TTC549 (cell line): ENCODE results near the gene AARS2.

Source experiments
- FAIRE-seq: peaks from 2 replicates; lab custom pipeline; 2012; peaks lifted over from hg19 to GRCh38; lab: Jason Lieb, UNC

Gene AARS2

GRCh38 chr6:44275749-44276648 lies 37.1 kb downstream of the AARS2 start:
- no peak for FAIRE-seq

- no peak for FAIRE-seq
Measured at GRCh38 chr6:44275271-44275748, 37.8 kb downstream of the AARS2 start.

GRCh38 chr6:44273617-44274016 lies 39.5 kb downstream of the AARS2 start:
- FAIRE-seq, result no peak

GRCh38 chr6:44272999-44273566 lies 40.1 kb downstream of the AARS2 start:
- FAIRE-seq, result no peak

DNA sequence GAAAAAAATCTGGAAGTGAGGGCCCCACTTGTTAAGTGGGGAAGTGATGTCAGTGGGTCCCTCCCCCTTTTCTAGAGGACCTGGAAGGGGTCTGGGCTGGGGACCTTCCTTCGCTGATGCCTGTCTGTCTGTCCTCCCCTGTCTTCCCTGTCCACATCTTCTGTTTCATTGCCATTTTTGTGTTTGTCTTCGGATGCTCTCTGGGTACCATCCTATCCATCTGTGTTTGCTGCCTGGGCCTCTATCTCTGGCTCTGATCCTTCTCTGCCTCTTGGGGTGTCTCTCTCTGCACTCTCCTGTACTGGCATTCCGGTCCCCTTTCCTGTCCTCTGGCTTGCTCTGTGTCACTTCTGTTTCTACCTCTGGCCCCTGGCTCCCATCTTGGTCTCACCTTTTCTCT lies 40.6 kb downstream of the AARS2 start:
- FAIRE-seq, result no peak

GRCh38 chr6:44271914-44272313 lies 41.2 kb downstream of the AARS2 start:
- no peak for FAIRE-seq

DNA sequence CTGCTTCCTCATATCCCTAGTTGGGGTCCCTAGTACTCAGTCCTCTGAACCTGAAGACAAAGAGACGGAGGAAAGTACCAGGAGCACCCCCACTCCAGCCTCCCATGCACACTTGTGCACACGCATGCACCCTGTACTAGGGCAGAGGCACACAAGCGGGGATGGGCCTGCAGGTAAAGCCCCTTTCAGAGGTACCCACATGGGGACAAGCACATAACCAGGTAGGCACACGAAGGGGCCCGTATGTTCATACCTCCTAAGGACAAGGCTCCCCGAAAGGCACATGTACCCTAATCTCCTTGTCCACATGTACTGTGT lies 41.8 kb downstream of the AARS2 start:
- FAIRE-seq, result no peak

DNA sequence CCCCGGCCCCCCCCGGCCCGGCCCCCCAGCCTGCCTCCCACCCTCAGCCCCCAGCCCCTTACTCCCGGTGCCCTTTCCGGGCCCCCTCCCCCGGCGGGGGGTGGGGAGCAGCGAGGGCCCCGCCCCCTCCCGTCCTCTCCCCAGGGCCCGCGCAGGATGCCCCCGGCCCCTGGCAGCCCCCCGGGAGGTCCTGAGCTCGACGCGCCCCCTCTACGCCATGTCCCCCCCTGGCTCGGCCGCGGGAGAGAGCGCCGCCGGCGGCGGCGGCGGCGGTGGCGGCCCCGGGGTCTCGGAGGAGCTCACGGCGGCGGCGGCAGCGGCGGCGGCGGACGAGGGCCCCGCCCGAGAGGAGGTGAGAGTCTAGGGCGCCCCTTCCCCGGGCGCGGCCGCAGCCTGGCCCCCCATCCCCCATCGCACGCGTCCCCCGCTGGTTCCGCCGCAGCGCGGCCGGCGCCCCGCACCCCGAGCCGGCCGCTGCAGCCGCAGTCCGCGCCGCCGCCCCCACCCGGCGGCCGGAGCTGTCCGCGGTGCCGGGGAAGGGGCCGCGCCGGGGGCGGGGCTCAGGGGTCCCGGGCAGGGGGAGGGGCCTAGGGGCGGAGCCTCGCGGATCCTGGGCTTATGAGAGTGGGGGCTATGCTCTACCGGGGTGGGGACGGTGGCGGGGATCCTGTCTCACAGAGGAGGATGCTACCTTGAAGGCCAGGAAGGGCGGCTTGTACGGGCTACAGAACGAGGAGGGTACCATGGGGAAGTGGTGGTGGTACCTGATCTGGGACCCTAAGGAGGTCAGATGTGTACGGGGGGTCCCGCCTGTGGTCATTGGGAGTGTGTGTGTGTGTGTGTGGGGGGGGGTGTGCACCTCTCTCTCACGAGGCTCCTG lies 42.4 kb downstream of the AARS2 start:
- FAIRE-seq, result no peak

DNA sequence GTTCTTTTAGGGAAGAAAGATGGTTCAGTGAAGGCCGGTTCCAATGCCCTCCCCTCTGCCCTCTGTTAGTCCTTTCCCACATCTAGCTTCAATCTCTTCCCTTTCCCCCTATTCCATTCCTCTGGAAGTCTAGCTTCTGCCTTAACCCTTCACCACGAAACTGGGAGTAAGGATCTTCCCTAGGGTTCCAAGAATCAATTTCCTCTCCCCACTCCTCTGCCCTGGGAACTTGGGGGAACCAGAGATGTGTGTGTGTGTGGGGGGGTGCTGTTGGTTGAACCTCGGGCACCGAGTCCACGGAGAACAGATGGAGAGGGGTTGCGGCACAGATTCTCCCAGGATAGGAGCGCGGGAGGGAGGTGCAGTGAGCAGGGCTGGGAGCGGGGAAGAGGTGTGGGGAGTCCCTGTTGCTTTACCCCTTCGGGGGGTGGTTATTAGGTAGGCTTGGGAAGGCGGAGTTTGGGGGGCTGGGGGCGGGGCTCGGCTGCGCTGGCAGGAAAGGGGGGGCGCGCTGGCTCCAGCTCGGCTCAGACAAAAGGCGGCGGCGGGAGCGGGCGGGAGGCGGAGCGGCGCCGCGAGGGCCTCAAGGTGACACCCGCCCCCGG lies 43.1 kb downstream of the AARS2 start, which contains the start of gene TMEM151B:
TMEM151B (plus strand) TSS at position 530 of the 605 bp plus-strand sequence. CDS start 293 bp downstream, outside the sequence.
- FAIRE-seq, result no peak

DNA sequence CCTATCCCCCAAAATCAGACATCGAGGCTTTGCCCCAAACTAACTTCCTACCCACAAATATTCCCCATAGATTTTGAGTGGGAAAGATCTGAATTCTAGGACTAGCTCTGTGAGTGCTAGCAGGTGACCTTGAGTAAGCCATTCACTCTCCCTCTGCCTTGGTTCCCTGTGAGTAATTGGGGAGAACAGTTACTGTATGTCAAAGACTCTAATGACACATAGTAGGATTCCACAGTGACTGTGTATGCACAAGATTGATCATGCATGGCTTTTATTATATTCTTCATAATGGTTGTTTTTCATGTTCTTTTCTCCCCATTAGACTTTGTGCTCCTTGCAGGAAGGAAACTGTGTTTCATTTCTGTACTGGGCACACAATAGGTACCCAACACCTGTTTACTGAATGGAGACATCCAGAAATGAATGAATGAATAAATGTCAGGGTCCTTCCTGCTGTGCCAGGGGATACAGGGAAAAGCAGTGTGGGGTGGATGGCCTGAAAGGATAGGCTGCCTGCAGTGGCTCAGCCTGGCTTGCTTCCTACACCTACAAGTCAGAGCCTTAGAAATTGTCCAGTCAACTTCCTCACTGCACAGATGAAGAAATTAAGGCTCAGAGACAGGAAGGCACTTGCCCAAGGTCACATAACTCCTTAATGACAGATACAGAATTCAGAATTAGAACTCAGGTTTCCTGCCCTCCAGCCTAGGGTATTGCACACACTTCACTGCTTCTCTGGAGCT lies 43.8 kb downstream of the AARS2 start:
- FAIRE-seq, result no peak

DNA sequence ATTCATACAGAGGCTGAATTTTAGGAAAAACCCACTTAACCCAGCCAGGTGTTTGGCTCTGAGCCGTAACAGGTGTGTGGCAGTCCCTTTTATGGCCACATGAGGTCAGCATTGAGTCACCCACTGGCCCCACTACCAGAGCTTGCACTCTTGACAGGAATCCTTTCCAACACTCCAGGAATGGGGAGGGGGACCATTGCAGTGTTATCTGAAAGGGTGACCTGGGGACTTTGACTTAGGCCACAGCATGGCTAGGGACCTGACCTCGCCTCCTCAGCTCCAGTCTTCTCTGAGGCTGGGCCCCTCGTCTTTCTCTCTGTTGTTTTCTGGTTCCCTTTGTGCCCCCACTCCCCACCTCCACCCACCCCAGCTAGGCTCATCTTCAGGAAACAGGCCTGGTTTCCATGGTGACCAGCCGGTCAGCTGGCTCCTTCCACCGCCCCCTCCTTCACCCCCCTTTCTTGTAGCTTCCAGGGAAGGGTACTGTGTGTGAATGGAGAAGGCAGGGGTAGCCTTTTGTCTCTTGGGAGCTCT lies 45.0 kb downstream of the AARS2 start:
- FAIRE-seq, result no peak

DNA sequence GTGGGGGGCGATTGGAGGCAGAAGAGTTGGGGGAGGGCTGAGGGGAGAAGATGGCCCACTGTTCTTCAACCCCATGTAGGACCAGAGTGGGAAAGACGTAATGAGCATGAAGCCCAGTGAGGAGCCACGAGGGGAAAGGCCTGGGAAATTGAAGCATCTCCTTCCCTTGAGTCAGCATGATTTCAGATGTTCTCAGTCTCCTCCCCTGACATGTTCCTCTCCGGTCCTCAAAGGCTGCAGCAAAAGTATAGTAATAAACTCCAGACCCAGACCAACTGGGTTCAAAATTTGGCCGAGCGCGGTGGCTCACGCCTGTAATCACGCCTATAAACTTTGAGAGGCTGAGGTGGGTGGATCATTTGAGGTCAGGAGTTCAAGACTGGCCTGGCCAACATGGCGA lies 45.9 kb downstream of the AARS2 start:
- FAIRE-seq, result no peak

- FAIRE-seq, result no peak
Measured at GRCh38 chr6:44266347-44266746, 46.8 kb downstream of the AARS2 start.

- no peak for FAIRE-seq
Measured at GRCh38 chr6:44265722-44266233, 47.4 kb downstream of the AARS2 start.

GRCh38 chr6:44265007-44265721 lies 48.0 kb downstream of the AARS2 start, which contains the start of gene NFKBIE:
NFKBIE (minus strand) TSS chr6:44265551; CDS start chr6:44265346, 205 bp downstream.
- FAIRE-seq, result no peak

- FAIRE-seq, result no peak
Measured at GRCh38 chr6:44264154-44265006, 48.8 kb downstream of the AARS2 start.

DNA sequence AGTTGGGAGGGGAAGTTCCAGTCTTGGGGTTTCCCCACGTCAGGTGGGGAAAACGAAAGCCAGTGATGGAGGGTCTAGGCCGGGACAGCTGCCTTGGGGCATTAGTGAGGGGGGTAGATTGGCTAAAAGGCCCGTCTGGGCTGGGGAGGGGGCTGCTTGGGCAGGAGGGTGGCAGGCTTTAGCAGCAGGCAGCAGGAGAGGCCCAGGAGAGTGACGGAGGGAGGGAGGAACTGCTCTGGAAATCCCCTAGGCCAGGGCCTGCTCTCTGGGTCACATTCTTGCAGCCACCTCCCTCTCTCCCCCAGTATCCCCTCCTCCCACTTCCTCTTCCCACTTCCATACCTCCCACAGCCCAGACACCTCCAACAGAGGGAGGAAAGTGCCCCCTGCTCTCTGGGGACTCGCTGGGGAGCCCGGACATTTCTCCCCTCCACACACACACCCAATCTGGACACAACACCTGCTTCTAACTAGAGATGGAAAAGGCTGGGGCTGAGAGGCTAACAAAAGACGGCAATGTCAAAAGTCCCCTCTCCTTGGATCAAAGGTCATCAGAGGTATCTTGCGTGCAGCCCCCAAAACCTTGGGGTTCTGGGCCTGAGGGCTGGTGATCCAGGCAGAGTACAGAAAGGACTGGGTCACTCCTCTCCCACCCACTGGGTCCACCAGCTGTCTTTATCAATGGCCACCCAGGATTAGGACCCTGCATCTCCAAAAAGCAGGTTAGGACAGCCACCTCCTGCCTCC lies 49.6 kb downstream of the AARS2 start:
- no peak for FAIRE-seq
